Neural cell (in vitro differentiated cells): Measurements from ENCODE around the gene HDC. TPM values are rescaled to one million over a fixed set of nuclear protein-coding genes. Genes with fewer than 3 reads are reported as not detected.

Experiments used
- H2AFZ ChIP-seq: fragments of 200-600, 300-800 bp; sonication (generic), shearing (Covaris generic); 2 replicates; pipeline ENCODE4 v1.6.0; 2014; ENCODE audit warnings: low read depth, mild to moderate bottlenecking, antibody characterized with exemption, low read length, moderate library complexity
- H3F3A ChIP-seq: fragments of 200-600 bp; shearing (Covaris generic); 2 replicates; pipeline ENCODE4 v1.6.1; 2016; ENCODE audit warnings: mild to moderate bottlenecking, moderate library complexity, mixed read lengths, antibody characterized with exemption, low read length; ENCODE audit not compliant: insufficient read depth, poor library complexity, severe bottlenecking
- H3K27ac ChIP-seq: fragments of 200-600, 300-800 bp; sonication (generic), shearing (Covaris generic); 2 replicates; pipeline ENCODE4 v1.5.1; 2014; ENCODE audit warnings: mild to moderate bottlenecking, low read length, moderate library complexity
- H3K27me3 ChIP-seq: fragments of 300-800, 200-600 bp; sonication (generic), shearing (Covaris generic); 2 replicates; pipeline ENCODE4 v1.6.0; 2014; ENCODE audit warnings: mild to moderate bottlenecking, low read depth, low read length, moderate library complexity; ENCODE audit not compliant: insufficient read depth
- H3K36me3 ChIP-seq: fragments of 300-800, 200-600 bp; sonication (generic), shearing (Covaris generic); 2 replicates; pipeline ENCODE4 v1.5.1; 2014; ENCODE audit warnings: mild to moderate bottlenecking, antibody characterized with exemption, low read length, moderate library complexity; ENCODE audit not compliant: insufficient read depth
- H3K4me2 ChIP-seq: fragments of 300-800, 200-600 bp; sonication (generic), shearing (Covaris generic); 2 replicates; pipeline ENCODE4 v1.6.0; 2014; ENCODE audit warnings: mild to moderate bottlenecking, low read length
- H3K4me3 ChIP-seq: fragments of 300-800, 200-600 bp; sonication (generic), shearing (Covaris generic); 2 replicates; pipeline ENCODE4 v1.5.1; 2014; ENCODE audit warnings: mild to moderate bottlenecking, low read length, moderate library complexity
- H3K79me2 ChIP-seq: fragments of 200-600 bp; shearing (Covaris generic); replicated peaks from 2 replicates; pipeline ENCODE4 v1.6.0; 2014; ENCODE audit warnings: mild to moderate bottlenecking, low read length, moderate library complexity; ENCODE audit not compliant: insufficient read depth
- H3K9ac ChIP-seq: fragments of 300-800, 200-600 bp; sonication (generic), shearing (Covaris generic); 2 replicates; pipeline ENCODE4 v1.6.1; 2016; ENCODE audit warnings: mild to moderate bottlenecking, low read length, mixed read lengths
- H3K9me2 ChIP-seq: fragments of 200-600 bp; shearing (Covaris generic); 2 replicates; pipeline ENCODE4 v1.6.1; 2016; ENCODE audit warnings: mild to moderate bottlenecking, low read length, mixed read lengths; ENCODE audit not compliant: insufficient read depth
- H3K9me3 ChIP-seq: fragments of 200-600, 300-800 bp; sonication (generic), shearing (Covaris generic); 2 replicates; pipeline ENCODE4 v1.6.1; 2016; ENCODE audit warnings: mild to moderate bottlenecking, mixed run types, low read length, moderate library complexity, mixed read lengths
- H4K20me1 ChIP-seq: fragments of 200-600 bp; shearing (Covaris generic); 2 replicates; pipeline ENCODE4 v1.6.1; 2016; ENCODE audit warnings: mild to moderate bottlenecking, mixed run types; ENCODE audit not compliant: insufficient read depth
- EP300 ChIP-seq: fragments of 450-650 bp; conservative IDR thresholded peaks from 2 replicates; pipeline ENCODE4 v1.6.1; 2014; ENCODE audit warnings: antibody characterized with exemption, mild to moderate bottlenecking, moderate library complexity; ENCODE audit not compliant: poor library complexity, severe bottlenecking
- EZH2 ChIP-seq: fragments of 200-600, 300-800 bp; shearing (Covaris generic), sonication (generic); IDR thresholded peaks from 2 replicates; pipeline ENCODE4 v1.6.1; 2014; ENCODE audit warnings: antibody characterized with exemption, low read length, borderline replicate concordance, mild to moderate bottlenecking; ENCODE audit not compliant: insufficient read depth, poor library complexity, severe bottlenecking
- MXI1 ChIP-seq: fragments of 450-650 bp; conservative IDR thresholded peaks from 2 replicates; pipeline ENCODE4 v1.6.1; 2014; ENCODE audit warnings: antibody characterized with exemption, mild to moderate bottlenecking; ENCODE audit not compliant: poor library complexity, severe bottlenecking
- POLR2AphosphoS5 ChIP-seq: IDR thresholded peaks from 2 replicates; pipeline ENCODE4 v1.6.1; 2012
- RAD21 ChIP-seq: fragments of 450-650 bp; conservative IDR thresholded peaks from 2 replicates; pipeline ENCODE4 v1.6.1; 2014; ENCODE audit warnings: antibody characterized with exemption, mild to moderate bottlenecking, moderate library complexity
- SMC3 ChIP-seq: fragments of 450-650 bp; conservative IDR thresholded peaks from 2 replicates; pipeline ENCODE4 v1.6.1; 2014; ENCODE audit warnings: antibody characterized with exemption, mild to moderate bottlenecking, moderate library complexity; ENCODE audit not compliant: poor library complexity
- TAF1 ChIP-seq: IDR thresholded peaks from 2 replicates; pipeline ENCODE4 v1.6.1; 2012; ENCODE audit warnings: low read depth
- polyA plus RNA-seq: library from polyadenylated mRNA; depleted of rRNA; stranded (reverse); fragments of >200 nt; gene quantifications from 2 replicates; pipeline ENCODE4 v1.2.3, GENCODE V29; 2014
- TF ChIP-seq, protein P1 (sequence below): IDR thresholded peaks from 2 replicates; pipeline ENCODE4 v1.6.1; 2012; ENCODE audit warnings: borderline replicate concordance
- TF ChIP-seq, protein P2 (sequence below): fragments of 450-650 bp; IDR thresholded peaks from 2 replicates; pipeline ENCODE4 v1.5.1; 2014; ENCODE audit warnings: antibody characterized with exemption, mild to moderate bottlenecking, moderate library complexity; ENCODE audit not compliant: poor library complexity, severe bottlenecking

HDC gene
- polyA plus RNA-seq, 1 donor from 2014 or later, result 4.5 TPM

DNA sequence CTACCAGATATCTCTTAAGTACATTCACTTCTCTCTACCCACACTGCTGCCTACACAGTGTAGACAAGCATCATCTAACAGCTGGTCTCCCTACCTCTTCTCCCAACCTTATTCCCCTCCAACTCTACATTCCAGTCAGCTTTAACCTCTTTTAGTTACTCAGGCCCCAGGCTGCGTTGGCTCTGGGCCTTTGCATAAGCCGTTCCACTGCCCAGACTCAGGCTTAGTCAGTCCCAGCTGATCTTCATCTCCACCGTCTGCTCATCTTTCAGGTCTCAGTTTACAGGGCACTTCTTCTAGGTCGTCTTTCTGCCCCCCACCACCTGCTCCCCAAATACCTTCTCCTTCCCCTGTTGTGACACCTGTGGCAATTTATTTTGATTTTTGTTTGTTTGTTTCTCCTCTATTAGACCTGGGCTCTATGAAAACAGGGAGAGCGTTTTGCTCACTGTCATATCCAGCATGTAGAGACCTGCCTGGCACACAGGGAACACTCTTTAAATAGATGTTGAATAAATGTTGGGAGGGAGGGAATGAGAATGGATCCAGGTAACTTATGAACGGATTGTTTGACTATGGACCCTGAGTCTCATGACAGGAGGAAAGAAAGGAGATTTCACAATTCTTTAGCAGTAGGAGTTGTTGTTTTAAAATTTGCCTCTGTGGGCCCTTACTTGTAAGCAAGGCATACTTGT lies 72.5 kb downstream of the HDC start:
- TF ChIP-seq MXI1 (no peak), EZH2 (no peak), SMC3 (no peak), TAF1 (no peak), POLR2AphosphoS5 (no peak), RAD21 (no peak), EP300 (no peak)
- TF ChIP-seq, protein P1, sequence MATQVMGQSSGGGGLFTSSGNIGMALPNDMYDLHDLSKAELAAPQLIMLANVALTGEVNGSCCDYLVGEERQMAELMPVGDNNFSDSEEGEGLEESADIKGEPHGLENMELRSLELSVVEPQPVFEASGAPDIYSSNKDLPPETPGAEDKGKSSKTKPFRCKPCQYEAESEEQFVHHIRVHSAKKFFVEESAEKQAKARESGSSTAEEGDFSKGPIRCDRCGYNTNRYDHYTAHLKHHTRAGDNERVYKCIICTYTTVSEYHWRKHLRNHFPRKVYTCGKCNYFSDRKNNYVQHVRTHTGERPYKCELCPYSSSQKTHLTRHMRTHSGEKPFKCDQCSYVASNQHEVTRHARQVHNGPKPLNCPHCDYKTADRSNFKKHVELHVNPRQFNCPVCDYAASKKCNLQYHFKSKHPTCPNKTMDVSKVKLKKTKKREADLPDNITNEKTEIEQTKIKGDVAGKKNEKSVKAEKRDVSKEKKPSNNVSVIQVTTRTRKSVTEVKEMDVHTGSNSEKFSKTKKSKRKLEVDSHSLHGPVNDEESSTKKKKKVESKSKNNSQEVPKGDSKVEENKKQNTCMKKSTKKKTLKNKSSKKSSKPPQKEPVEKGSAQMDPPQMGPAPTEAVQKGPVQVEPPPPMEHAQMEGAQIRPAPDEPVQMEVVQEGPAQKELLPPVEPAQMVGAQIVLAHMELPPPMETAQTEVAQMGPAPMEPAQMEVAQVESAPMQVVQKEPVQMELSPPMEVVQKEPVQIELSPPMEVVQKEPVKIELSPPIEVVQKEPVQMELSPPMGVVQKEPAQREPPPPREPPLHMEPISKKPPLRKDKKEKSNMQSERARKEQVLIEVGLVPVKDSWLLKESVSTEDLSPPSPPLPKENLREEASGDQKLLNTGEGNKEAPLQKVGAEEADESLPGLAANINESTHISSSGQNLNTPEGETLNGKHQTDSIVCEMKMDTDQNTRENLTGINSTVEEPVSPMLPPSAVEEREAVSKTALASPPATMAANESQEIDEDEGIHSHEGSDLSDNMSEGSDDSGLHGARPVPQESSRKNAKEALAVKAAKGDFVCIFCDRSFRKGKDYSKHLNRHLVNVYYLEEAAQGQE, result no peak
- TF ChIP-seq, protein P2, sequence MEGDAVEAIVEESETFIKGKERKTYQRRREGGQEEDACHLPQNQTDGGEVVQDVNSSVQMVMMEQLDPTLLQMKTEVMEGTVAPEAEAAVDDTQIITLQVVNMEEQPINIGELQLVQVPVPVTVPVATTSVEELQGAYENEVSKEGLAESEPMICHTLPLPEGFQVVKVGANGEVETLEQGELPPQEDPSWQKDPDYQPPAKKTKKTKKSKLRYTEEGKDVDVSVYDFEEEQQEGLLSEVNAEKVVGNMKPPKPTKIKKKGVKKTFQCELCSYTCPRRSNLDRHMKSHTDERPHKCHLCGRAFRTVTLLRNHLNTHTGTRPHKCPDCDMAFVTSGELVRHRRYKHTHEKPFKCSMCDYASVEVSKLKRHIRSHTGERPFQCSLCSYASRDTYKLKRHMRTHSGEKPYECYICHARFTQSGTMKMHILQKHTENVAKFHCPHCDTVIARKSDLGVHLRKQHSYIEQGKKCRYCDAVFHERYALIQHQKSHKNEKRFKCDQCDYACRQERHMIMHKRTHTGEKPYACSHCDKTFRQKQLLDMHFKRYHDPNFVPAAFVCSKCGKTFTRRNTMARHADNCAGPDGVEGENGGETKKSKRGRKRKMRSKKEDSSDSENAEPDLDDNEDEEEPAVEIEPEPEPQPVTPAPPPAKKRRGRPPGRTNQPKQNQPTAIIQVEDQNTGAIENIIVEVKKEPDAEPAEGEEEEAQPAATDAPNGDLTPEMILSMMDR, result no peak
- no peaks in the 10 kb centered on the region for H3F3A ChIP-seq
- no peak overlapping the region for H3K4me3 ChIP-seq
- no peak overlapping the region for H2AFZ ChIP-seq
- no peak overlapping the region for H3K4me2 ChIP-seq
- H3K27ac ChIP-seq, result no peak overlapping the region
- no peak overlapping the region for H3K9ac ChIP-seq
- no peaks in the 10 kb centered on the region for H4K20me1 ChIP-seq
- H3K36me3 ChIP-seq, result no peaks in the 10 kb centered on the region
- H3K79me2 ChIP-seq, result no peaks in the 10 kb centered on the region
- no peaks in the 10 kb centered on the region for H3K9me3 ChIP-seq
- H3K27me3 ChIP-seq, result no peaks in the 10 kb centered on the region
- no peaks in the 10 kb centered on the region for H3K9me2 ChIP-seq

DNA sequence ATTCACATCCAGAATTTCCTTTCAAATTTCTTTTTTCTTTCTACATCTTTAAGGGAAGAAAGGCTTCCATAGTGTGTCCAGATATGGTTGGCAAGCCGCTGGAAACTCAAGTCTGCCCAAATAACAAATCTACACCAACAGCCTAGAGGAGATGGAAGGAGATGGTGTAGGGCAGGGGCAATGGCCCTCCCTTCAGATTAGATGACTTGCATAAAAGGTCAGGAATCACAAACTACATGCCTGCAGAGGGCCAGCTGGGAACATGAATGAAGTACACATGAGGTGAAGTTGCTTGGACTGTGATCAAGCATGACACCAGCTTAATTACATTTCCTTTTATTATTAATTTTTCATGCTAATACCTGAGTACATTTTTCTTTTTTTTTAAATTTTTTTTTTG lies 73.4 kb downstream of the HDC start:
- H3K79me2 ChIP-seq, result no peaks in the 10 kb centered on the region
- no peak overlapping the region for H3K4me3 ChIP-seq
- H2AFZ ChIP-seq, result no peak overlapping the region
- no peaks in the 10 kb centered on the region for H3F3A ChIP-seq
- no peak overlapping the region for H3K27ac ChIP-seq
- H3K9me2 ChIP-seq, result no peaks in the 10 kb centered on the region
- H3K9me3 ChIP-seq, result no peaks in the 10 kb centered on the region
- H3K9ac ChIP-seq, result no peak overlapping the region
- H4K20me1 ChIP-seq, result no peaks in the 10 kb centered on the region
- no peak overlapping the region for H3K4me2 ChIP-seq
- H3K36me3 ChIP-seq, result no peaks in the 10 kb centered on the region
- H3K27me3 ChIP-seq, result no peaks in the 10 kb centered on the region
- TF ChIP-seq, protein P1, result no peak
- TF ChIP-seq SMC3 (no peak), RAD21 (no peak), POLR2AphosphoS5 (no peak), TAF1 (no peak), MXI1 (no peak), EP300 (no peak), EZH2 (no peak)
- TF ChIP-seq, protein P2, result no peak
